Heart left ventricle (tissue), 13 donors: ENCODE measurements around the gene EVX1.

Experiments
- POLR2A ChIP-seq, 2 donors: fragments of 450-650 bp; IDR thresholded peaks; one replicate each; pipeline ENCODE4 v1.6.1; 2017; ENCODE audit warnings: antibody characterized with exemption in 2 of 2, mild to moderate bottlenecking in 2 of 2, moderate library complexity in 2 of 2
- TF ChIP-seq, protein P1 (sequence below), 12 donors: fragments of 200-600 bp; sonication (generic) in 4 of 12; IDR thresholded peaks; one replicate each; pipeline versions ENCODE4 v1.5.0 to v1.8.0; 2018 to 2022; ENCODE audit warnings: antibody characterized with exemption in 12 of 12, mild to moderate bottlenecking in 5 of 12
- donor health status: ischemic (EF 13 %, LVEDD 7.1; RV severe dilation, severe dysfunction).
- donor health status: DM: no; HTN: yes; CAD: no.
- donor health status: DM: no; HTN: no; CAD: no.
- donor health status: ischemic (EF 25% LVEDD 6.9; RV normal size, moderate dysfunction).
- donor health status: ischemic (EF 25% LVEDD 5.7; RV mildly dilated, moderate dysfunction).
- donor health status: ischemic (EF 35%, LVEDD 5.7; RV mildly dilated, moderate dysfunction).
- donor health status: nonischemic (EF 11% LVEDD 7.7; RV severe dilation, severe dysfunction).
- donor health status: DM: yes; HTN: yes; CAD: no.
- donor health status: PGD.
- donor health status: ischemic (EF 29% LVEDD 5.4; RV normal size, mild dysfunction).
- donor health status: nonischemic (EF 23%, LVEDD 6.1; RV moderate dilation, normal function).

- TF ChIP-seq, protein P1, sequence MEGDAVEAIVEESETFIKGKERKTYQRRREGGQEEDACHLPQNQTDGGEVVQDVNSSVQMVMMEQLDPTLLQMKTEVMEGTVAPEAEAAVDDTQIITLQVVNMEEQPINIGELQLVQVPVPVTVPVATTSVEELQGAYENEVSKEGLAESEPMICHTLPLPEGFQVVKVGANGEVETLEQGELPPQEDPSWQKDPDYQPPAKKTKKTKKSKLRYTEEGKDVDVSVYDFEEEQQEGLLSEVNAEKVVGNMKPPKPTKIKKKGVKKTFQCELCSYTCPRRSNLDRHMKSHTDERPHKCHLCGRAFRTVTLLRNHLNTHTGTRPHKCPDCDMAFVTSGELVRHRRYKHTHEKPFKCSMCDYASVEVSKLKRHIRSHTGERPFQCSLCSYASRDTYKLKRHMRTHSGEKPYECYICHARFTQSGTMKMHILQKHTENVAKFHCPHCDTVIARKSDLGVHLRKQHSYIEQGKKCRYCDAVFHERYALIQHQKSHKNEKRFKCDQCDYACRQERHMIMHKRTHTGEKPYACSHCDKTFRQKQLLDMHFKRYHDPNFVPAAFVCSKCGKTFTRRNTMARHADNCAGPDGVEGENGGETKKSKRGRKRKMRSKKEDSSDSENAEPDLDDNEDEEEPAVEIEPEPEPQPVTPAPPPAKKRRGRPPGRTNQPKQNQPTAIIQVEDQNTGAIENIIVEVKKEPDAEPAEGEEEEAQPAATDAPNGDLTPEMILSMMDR (IDR thresholded peaks at IDR 0.05), result no peak
- no peak for TF ChIP-seq POLR2A (IDR thresholded peaks at IDR 0.05)
Observed at GRCh38 chr7:27224983-27225934, 17.3 kb upstream of the EVX1 start.
